Placental epithelial cell (primary cell): Measurements from ENCODE around the gene DBF4. TPM values are rescaled to one million over a fixed set of nuclear protein-coding genes. Genes with fewer than 3 reads are reported as not detected.

Source experiments
- total RNA-seq: library from RNA; depleted of rRNA; stranded (reverse); fragments of >200 nt; gene quantifications from 2 replicates; pipeline ENCODE4 v1.2.3, GENCODE V29; 2012

DBF4 gene
- 8.6 and 17.4 TPM in 2 replicates for total RNA-seq

DNA sequence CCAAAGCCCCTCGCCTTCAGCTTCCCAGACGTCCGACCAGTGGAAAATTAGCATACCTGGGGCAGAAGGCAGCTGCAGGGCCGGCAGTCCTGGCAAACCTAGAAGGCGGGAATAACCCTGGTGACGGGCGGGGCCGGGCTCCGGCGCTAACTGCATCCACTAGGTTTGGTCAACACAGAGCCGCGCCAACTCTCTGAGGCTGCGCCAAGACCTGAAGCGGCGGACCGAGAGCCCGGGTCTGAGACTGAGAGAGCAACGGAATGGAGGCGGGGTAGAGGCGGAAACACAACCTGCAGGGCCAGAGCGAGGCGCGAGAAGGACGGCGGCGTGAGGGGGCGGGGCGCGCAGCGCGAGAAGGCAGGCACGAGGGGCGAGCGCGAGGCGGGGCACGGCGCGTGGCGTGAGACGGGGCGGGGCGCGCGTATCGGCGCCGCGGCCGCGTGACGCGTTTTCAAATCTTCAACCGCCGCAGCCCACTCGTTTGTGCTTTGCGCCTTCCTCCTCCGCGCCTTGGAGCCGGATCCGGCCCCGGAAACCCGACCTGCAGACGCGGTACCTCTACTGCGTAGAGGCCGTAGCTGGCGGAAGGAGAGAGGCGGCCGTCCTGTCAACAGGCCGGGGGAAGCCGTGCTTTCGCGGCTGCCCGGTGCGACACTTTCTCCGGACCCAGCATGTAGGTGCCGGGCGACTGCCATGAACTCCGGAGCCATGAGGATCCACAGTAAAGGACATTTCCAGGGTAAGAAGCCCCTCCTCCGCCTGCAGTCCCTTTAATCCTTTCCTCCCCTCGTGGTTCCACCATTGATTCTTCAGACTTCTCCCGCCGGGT is at the start of gene DBF4, which contains the start of gene SLC25A40:
DBF4 (plus strand) TSS at position 454 of the 829 bp plus-strand sequence; CDS start at position 694, 240 bp downstream.
SLC25A40 (minus strand) TSS at position 321 of the 829 bp plus-strand sequence. CDS start 17,633 bp downstream, outside the sequence.

DNA sequence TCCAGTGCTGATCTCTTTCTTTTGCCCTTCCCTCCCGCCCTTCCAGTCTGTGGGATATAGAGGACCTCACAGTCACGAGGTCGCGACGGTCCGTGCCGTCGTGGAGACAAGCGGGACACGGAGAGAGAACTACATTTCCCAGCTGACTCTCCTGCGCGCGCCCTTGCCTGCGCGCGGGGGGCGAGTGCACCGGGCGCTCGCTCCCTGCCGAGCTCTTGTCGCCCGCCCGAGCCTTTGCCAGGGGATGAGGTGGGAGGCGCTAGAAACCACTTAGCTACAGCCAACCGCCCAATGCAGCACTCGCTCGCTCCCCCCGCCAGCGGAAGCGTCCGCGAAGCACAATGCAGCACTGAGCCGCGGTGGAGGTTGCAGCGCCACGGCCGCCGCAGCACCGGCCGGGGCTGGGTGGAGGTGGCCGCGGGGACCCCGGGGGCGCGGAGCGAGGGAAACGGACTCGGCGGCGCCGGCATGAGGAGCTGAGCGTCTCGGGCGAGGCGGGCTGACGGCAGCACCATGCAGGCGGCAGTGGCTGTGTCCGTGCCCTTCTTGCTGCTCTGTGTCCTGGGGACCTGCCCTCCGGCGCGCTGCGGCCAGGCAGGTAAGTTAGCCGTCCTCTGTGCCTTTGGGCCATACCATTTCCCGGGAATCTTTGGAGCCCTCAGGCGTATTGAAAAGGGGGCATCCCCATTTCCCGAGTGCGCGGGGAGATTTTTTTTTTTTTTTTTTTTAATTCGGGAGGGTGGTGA is 57.8 kb downstream of the DBF4 start, which contains the start of gene ADAM22:
ADAM22 (plus strand) TSS at position 299 of the 746 bp plus-strand sequence; CDS start at position 514, 215 bp downstream.

Other genes with a start within 250 kb of the DBF4 start
- gene RUNDC3B, start 248.1 kb upstream of the DBF4 start, total RNA-seq = not detected in 2 replicates
- gene SLC25A40, start 133 bp upstream of the DBF4 start, total RNA-seq = 11.0 and 12.8 TPM in 2 replicates
- gene ADAM22, start 57.8 kb downstream of the DBF4 start, total RNA-seq = under 0.01 and 0.11 TPM in 2 replicates